ENCODE data around the gene PSENEN. TPM values are rescaled to one million over a fixed set of nuclear protein-coding genes. Genes with fewer than 3 reads are reported as not detected.

The PSENEN gene
- total and polyA plus RNA-seq, 2 of the 8 experiments (the other 6 are each of a cell fraction or from before 2014, with no cell fraction given), result 66.7 to 75.3 TPM

- Histone ChIP-seq H3K27me3 (replicated peaks in 1 of 4; ENCODE audit: control insufficient read depth in 3 of 4, extremely low read depth in 1 of 4, insufficient read depth in 3 of 4, low read length in 3 of 4) (no peaks in the 10 kb centered on the region), H3K23ac (ENCODE audit: insufficient read length) (no peak overlapping the region), H2BK120ac (replicated peaks; ENCODE audit: low read depth, low read length) (no peak overlapping the region), H3K56ac (replicated peaks; ENCODE audit: insufficient read length, low read depth, low read length) (no peak overlapping the region), H3K4me1 (replicated peaks in 1 of 4; ENCODE audit: control insufficient read depth in 3 of 4, insufficient read depth in 4 of 4, low read length in 3 of 4) (peaks cover 0 to 5% (median under 1%) of the 10 kb centered on the region in 4 experiments; a peak in 2 of 7 replicates), H3K27ac (ENCODE audit: low read depth, low read length) (no peak overlapping the region), H3K4me2 (ENCODE audit: insufficient read depth in 1 of 2, low read depth in 2 of 2, low read length in 2 of 2) (no peak overlapping the region), H4K5ac (ENCODE audit: insufficient read length, low read depth, low read length) (no peak overlapping the region), H3K23me2 (ENCODE audit: low read depth, low read length) (peaks cover 3% of the 10 kb centered on the region; the same call in 1 of the 2 replicates), H3K4ac (replicated peaks; ENCODE audit: insufficient read length, low read depth, low read length) (no peak overlapping the region), H3K36me3 (ENCODE audit: control insufficient read depth in 2 of 4, insufficient read depth in 4 of 4, low read length in 3 of 4) (peaks cover 33 to 56% (median 47%) of the 10 kb centered on the region in 4 experiments), H4K8ac (ENCODE audit: extremely low read depth, insufficient read depth, low read length) (no peak overlapping the region; the same call in 1 of the 2 replicates), H4K20me1 (replicated peaks in 1 of 2; ENCODE audit: control insufficient read depth in 1 of 2, insufficient read depth in 2 of 2, low read length in 2 of 2) (peaks cover 7 to 13% of the 10 kb centered on the region in 2 experiments), H2BK12ac (ENCODE audit: low read depth, low read length) (no peak overlapping the region), H2BK20ac (ENCODE audit: low read length) (no peak overlapping the region), H3K9ac (replicated peaks in 1 of 4; ENCODE audit: extremely low read depth in 1 of 4, low read depth in 3 of 4, low read length in 3 of 4) (no peak overlapping the region), H3K79me2 (ENCODE audit: control insufficient read depth in 1 of 2, insufficient read depth in 2 of 2, low read length in 2 of 2) (peaks cover 0 to 20% of the 10 kb centered on the region in 2 experiments; a peak in 2 of 4 replicates), H2AK5ac (ENCODE audit: low read depth, low read length) (no peak overlapping the region), H4K91ac (replicated peaks; ENCODE audit: insufficient read length, low read length) (no peak overlapping the region), H2BK15ac (ENCODE audit: low read length) (no peak overlapping the region), H3K79me1 (ENCODE audit: low read depth, low read length) (peaks cover 8% of the 10 kb centered on the region), H3K18ac (ENCODE audit: extremely low read depth, low read length) (no peak overlapping the region), H3K9me3 (ENCODE audit: insufficient read depth in 2 of 2, low read depth in 1 of 2, low read length in 1 of 2) (no peaks in the 10 kb centered on the region), H2AFZ (ENCODE audit: low read length) (no peak overlapping the region), H3K4me3 (ENCODE audit: extremely low read depth in 1 of 4, insufficient read depth in 2 of 4, low read depth in 3 of 4, low read length in 4 of 4) (no peak overlapping the region), H3K14ac (ENCODE audit: insufficient read length) (no peak overlapping the region), H2BK5ac (ENCODE audit: low read depth, low read length) (no peak overlapping the region)
- DNase-seq (ENCODE audit: low read depth in 1 of 2, low spot score in 2 of 2), result no peak
- no peak for FAIRE-seq
- ChIA-PET POLR2A (ENCODE audit: partially characterized antibody) (interaction anchor here (0.6 to 5.0 kb wide), 2 partner anchors 15 to 44 kb away, joined by 3 to 54 read pairs; no protein-coding TSS in a partner anchor), CTCF (ENCODE audit: partially characterized antibody) (interaction anchor here (11.8 kb wide), 1 partner anchor 16 kb away, joined by 80 read pairs; the partner anchor contains the start of gene IGFLR1)
- WGBS, 2 experiments (ENCODE audit: extremely low coverage in 1 of 2, insufficient coverage in 1 of 2, insufficient read length in 1 of 2, insufficient replicate concordance in 2 of 2, low coverage in 1 of 2, low lambda C conversion rate in 2 of 2, missing lambda C conversion rate in 1 of 2), result 98% methylated on average over 11 of the region's 14 CpGs; no CpG with 5 or more reads in 1 of the 2 experiments
- TF ChIP-seq POU5F1 (IDR thresholded peaks at IDR 0.05; ENCODE audit: low read depth, low read length), result no peak
- TF ChIP-seq GTF2F1 (IDR thresholded peaks at IDR 0.05; ENCODE audit: borderline replicate concordance, low read depth, low read length), result no peak
- no peak for TF ChIP-seq USF2 (IDR thresholded peaks at IDR 0.05; ENCODE audit: low read length)
- no peak for TF ChIP-seq RFX5 (IDR thresholded peaks at IDR 0.05; ENCODE audit: borderline replicate concordance, low read depth, low read length)
- no peak for TF ChIP-seq KDM5A (IDR thresholded peaks at IDR 0.05; ENCODE audit: low read length)
- no peak for TF ChIP-seq TAF7 (optimal IDR thresholded peaks at IDR 0.05; ENCODE audit: borderline replicate concordance, low read depth, low read length)
- TF ChIP-seq SRF (IDR thresholded peaks at IDR 0.05; ENCODE audit: low read depth, low read length), result no peak
- TF ChIP-seq SP4 (IDR thresholded peaks at IDR 0.05; ENCODE audit: low read length), result no peak
- TF ChIP-seq NRF1 (IDR thresholded peaks at IDR 0.05; ENCODE audit: low read depth, low read length), result no peak
- no peak for TF ChIP-seq HDAC2 (IDR thresholded peaks at IDR 0.05; ENCODE audit: borderline replicate concordance in 1 of 2, low read depth in 2 of 2, low read length in 2 of 2)
- TF ChIP-seq BRCA1 (IDR thresholded peaks at IDR 0.05; ENCODE audit: low read depth, low read length), result no peak
- no peak for TF ChIP-seq BCL11A (IDR thresholded peaks at IDR 0.05; ENCODE audit: low read depth in 2 of 2, low read length in 2 of 2)
- no peak for TF ChIP-seq TCF12 (IDR thresholded peaks at IDR 0.05; ENCODE audit: low read depth, low read length)
These were observed 23.0 kb upstream of the PSENEN start for GRCh38 chr19:35722461-35722860.

All from H1 (cell line).